Muscle of arm (tissue), 12 donors: ENCODE results near the gene SAP30BP. TPM values are rescaled to one million over a fixed set of nuclear protein-coding genes. Genes with fewer than 3 reads are reported as not detected.

Source experiments
- DNase-seq: peaks from one replicate; pipeline ENCODE4 v3.0.0-alpha.2; 2013
- polyA plus RNA-seq, 12 donors: library from polyadenylated mRNA; unstranded; fragments of 120-200 nt; gene quantifications; one replicate each; pipeline ENCODE4 v1.2.1, GENCODE V29; 2013; ENCODE audit not compliant: insufficient read length in 12 of 12

SAP30BP gene
- polyA plus RNA-seq, 12 donors: 66.0 to 125 (median 72.9) TPM; not detected in 1

DNA sequence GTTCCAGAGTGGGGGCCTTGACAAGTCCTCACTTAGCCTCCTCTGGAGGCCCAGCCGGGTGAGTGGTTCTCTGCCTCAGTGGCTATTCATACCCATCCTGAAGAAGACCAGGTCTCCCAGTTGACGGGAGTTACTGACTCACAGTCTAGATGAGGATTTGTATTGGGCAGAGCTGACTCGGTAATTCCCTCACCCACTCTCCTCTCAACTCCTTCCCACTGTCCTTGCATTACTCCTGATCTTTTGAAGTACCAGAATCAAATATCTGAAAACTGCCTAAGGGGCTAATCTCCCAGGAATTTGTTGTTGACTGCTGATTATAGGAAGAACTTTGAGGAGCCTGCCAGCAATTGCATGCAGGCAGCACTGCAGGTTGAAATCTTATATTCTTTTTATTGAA is 14.2 kb downstream of the SAP30BP start:
- no peak for DNase-seq

DNA sequence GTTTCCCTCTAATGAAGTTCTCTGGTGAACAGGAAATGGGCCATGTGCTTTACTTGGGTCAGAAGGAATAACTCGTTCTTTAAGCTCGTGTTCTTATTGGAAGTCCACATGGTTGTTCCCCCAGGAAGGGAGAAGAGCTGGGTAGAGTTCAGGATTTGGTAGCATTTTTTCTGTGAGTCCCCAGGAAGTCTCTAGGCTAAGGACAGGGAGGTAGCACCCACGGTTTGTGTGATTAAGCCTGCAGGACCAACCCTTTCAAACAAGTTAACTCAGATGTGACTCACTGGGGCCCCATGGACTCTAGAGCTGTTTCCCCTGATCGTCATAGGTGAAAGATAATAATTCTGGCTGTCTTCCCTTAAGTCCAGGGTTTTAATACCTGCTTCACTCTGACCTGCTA is 16.4 kb downstream of the SAP30BP start:
- DNase-seq: no peak

DNA sequence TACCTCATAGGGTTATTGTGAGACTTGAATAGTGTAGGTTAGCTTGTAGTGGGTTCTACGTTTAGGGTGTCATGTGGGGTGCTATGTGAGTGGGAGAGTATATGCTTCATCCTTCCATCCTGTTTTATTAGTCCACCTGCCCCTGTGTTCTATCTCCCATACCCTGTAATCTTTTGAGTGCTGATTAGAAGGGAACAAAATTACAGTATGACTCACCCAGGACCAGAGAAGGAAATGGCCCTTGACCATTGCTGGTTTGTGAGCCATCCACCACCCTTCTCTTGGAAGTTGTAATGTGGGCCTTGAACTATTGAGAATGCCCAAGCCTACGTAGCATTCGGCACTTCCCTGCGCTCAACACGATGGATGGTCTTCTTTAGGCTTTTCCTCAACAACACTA is 17.1 kb downstream of the SAP30BP start:
- DNase-seq: no peak

DNA sequence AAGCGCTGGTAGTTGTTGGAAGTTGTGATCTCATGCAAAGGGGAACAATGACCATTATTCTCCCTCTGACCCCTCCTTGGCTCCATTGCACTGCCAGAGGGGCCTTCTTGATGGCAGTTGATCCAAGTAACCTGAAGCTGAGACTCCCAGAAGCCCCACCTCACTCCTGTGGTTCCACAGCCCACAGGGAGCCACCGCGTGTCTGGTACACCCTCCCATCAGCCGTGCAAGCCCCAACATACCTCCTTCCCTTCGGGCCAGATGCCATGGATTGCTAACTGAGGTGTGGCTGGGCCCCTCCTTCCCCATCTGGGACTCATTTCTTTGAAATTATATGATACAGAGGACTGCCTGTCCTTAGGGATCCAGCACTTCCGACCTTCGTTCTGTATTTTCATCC is 17.8 kb downstream of the SAP30BP start:
- no peak for DNase-seq

DNA sequence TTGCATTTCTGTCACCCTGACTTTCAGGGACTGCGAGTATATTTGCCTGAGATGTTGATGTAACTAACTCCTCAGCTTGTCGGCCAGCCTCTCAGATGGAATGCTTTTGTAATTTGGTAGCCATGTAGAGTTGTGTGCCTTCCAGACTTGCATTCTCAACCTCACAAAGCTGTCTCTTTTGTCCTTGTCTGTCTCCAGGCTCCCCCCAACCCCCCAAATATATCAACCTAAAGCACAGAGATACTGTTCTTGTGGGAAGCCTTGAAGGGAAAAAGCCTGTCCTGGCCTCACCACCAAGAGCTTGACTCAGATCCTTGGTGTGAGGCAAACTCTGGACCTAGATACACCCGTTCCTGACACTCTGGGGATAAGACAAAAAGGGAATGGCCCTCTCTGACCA is 18.4 kb downstream of the SAP30BP start:
- no peak for DNase-seq

DNA sequence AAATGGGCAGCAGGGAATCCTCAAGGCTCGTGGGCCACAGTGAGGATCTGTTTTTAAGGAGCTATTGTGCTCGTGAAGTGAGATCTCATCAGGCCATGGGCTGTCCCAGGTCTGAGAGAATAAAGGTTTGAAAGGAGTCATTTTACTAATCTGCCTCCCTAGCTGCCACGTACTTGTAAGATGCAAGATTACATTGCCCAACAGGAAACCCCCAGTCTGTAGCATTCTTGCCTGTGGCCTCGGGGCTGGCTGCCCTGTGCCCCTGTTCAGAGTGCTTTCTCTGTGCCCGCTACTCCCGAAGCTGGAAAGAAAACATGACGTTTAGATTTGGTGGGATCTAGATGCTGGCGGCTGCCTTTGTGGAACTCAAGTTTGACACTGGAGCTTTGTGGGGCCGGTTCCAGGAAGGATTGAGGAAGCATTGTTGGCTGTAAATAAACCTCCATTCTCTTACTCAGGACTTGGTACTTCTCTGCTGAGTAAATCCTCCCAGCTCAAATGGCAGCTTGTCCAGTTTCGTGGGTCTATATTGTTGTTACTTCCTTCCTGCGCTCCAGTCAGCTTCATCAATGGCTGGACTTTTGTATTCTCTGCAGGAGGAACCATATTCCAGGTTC is 21.2 kb downstream of the SAP30BP start:
- no peak for DNase-seq

DNA sequence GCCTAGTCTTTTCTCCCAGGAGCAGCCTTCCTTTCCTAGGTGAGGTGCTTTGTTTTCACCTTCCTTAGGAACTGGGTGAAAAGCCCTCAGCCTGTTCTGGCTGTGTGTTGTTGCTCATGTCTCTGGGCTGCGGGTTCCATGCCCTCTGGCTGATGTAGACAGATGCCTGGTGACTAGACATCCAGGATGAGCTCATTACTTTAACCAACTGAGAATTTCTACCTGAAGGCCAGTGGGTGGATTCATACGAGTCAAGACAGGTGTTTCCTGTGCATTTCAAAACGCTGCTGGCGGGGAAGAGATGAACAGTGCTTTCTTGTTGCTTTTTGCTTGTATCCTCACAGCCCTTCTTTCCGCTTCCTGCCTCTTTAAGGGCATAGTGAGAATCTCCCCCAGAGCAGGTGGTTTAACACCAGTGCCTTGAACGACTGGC is 22.3 kb downstream of the SAP30BP start:
- no peak for DNase-seq

DNA sequence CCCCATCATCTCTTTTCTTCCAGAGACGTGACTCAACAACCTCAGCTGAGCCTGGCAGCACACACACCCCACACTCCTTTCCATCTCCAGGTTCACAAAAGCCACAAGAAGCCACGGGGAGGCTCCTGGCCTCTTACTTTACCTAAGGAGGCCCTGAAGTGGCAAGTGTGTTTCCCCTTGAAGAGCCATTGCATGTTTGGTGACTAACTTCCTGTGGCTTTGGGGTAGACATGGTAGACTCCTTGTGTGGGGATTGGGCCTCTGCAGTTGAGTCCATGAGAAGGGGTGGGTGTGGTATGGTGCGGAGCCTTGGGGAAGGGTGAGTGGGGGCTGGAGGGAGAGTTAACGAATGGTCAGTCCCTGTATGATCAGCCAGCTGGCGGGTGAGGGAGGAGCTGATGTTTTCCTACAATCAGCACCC is 24.2 kb downstream of the SAP30BP start:
- DNase-seq: no peak

DNA sequence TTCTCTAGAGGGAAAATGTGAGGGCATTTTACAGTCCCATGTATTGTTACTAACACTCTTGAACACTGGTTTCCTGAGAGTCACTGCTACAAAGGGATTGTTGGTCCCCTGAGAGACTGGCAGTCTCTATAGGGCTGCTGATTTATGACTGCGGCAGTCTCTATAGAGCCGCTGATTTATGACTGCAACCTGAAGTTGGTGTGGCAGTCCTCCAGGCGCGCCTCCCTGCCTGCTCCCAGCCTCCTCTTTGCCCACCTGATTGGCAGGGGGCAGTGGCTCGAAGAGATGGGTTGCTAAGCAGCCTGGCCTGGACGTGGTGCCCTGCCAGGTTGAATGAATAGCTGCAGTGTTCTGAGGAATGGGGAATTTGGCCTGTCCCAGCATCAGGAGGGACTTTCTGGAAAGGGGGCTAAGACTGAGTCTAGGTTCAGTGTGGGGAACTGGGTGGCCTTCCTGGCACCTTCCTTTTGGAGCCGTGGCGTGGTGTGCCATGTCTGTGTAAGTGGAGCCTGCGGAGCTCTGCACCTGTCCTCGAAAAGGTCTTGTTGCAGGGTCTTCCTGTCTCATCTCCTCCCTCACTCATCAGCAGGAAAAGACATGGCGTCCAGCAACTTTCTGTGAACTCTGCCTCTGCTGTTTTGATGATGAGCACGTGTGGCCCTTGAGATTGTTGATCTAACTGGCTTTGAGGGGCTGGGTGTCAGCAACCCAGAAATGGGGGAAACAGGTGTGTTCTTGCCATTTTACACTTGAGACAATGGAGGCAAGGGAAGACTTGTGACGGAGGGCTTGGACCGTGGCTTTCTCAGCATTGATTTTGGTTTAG is 24.9 kb downstream of the SAP30BP start:
- DNase-seq: no peak

DNA sequence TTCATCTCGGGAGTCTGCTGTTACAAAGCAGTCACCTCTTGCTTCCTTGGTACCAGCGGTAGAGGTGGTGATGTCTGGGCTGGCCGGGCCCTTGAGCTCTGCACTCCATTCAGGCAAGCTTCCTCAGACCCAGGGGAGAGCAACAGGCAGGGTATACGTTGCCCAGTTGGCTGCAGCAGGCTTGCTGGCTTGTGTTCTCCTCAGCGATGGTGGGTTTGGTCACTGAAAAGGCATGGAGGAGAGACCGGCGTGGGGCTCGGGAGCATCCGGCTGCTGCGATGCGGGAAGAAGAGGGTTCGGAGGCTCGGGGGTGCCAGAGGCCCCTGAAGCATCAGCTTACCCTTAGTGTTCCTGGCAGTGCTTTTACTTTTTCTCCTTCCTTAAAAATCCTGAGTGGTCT is 25.8 kb downstream of the SAP30BP start:
- no peak for DNase-seq

DNA sequence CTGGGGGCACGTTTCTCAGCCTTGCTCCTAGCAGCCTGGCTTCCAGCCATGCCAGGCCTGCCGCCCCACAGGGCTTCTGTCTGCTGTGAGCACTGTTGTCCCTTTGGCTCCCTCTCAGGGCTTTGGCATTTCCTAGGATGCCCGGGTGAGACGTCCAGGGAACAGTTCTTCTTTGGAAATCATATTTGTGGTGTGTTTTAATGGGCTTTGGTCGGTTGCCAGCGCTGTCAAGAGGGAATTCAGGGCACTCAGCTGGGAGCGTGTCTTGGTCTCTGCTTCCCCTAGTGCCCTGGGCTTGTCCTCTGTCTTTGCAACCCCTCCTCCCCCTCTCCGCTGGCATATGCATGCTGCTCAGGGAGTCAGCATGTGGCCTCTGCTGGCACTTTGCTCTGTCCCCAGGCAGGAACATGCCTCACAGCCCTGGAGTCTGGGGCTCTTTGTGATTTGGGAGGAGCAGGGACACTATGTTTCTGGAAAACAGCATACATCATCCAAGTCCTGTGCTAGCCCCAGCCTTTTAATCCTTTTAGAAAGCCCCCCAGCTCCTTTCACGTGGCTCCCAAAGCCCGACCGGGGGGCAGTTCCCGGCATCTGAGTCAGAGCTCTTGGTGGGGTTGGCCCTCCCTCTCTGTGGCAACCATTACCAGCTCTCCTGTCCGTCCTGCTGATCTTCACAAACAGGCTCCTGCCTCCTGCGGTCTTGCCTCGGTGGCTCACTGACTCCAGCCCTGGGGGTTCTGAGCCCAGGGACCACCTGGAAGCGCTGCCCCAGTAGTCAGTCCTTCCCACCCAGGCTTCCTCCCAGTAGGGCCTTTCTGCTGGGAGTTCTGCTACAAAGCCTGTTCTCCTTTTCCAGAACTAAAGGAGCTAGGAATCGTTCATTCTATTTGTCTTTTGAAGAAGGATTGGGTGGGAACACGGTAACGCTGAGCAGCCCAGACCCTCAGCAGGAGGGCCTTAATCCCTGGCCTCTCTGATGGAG is 26.7 kb downstream of the SAP30BP start:
- no peak for DNase-seq

DNA sequence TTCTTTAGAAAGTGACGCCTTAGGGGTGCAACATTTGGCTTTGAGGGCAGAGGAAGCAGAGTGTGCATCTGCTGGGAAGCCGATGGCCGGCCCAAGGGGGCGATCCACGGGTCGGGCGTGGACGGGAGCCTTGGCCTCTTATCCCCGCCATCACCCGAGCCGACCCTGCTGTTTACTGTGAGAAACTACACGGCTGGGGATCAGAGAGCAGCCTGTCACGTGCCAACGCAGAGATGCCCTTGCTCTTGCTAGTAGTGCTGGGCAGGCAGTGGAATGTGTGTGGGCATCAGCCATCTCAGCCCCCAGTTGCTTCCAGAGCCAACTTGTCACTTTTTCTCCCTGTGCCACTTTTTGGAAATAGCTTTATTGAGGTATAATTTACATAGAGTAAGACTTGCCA is 27.4 kb downstream of the SAP30BP start:
- DNase-seq: no peak

DNA sequence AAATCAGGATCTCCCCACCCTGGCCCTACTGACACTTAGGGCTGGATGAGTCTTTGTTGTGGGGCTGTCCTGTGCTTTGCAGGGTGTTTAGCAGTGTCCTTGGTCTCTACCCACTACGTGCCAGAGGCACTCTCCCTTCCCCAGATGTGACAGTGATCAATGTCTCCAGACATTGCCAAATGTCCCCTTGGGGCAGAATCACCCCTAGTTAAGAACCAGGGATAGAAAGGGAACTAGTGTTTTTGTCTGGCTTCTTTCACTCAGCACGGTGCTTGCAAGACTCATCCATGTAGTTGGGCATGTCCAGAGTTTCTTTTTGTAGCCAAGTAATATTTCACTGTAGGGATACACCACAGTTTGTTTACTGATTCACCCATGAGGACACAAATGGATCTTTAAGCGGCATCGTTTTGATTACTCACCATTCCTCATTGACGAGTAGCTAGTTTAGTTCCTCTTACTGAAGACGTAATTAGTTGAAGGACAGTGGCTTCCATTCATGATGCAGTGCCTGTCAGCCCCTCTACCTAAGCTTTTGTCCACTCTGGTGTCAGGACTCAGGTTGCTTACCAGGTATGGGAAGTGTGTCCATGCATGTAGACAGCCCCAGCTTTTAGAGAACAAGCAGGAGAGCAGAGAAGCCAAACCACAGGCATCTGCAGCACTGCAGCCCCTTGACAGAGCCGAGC is 28.1 kb downstream of the SAP30BP start:
- DNase-seq: no peak

DNA sequence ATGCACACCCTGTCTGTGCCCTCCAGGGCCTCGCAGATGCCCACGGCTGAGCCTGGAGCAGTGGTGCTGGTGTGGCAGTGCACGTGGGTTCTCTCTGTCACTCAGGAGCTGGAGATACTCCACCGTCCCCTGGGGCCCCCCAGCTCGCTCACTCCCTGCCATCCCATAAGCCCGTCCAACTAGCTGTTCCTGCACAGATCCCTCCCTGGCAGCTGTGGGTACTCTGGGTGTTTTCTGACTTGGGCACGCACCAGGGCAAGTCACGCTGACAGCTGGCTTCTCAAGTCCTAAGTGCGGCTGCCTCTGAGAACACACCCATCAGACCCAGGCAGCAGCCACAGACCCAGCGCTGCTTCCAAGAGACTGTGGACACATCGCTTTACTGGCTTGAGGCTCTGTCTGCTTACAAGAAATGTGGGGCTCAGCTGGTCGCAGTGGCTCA is 28.7 kb downstream of the SAP30BP start:
- DNase-seq: peak; percentile 31

DNA sequence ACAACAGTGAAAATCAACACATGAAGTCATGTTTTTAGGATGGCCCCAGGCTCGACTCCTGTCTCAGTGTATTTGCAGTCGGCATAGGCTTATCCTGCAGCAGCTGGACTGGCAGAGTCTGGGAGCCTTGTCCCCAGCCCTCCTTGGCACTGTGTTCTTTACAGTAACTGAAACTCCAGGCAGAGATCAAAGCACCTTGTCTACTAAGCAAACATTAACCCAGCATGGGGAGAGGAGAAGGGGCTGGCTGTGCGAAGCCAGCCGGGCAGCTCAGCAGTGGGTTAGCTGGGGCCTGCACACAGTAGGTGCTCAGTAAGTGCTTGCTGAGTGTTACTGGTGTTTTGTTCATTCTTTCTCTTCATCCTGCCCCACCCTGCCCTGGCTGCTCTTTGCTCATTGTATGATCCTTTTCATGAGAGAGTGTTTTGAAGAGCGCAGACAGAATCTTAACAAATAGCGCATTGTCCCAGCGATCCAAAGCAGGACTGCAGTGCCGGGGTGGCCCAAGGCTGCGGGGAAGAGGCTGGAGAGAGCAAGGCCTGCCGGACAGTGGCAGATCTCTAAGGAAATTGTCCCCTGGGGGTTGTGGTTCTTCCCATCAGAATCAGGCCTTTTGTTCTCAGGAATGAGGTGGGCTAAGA is 30.6 kb downstream of the SAP30BP start:
- DNase-seq: no peak

DNA sequence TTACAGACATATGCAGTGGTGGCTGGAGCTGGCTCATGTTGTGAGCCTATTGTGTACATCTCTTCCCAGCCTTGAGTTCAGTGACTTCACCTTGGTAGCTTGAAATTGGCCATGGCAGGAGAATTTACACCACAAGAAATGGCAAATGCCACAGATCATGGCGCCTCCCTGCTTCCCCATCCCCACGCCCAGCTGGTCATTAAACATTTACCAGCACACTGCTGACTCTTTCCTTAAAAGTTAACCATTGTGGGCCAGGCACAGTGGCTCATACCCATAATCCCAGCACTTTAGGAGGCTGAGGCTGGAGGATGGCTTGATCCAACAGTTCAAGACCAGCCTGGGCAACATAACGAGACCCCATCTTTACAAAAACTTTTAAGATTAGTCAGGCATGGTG is 31.5 kb downstream of the SAP30BP start:
- no peak for DNase-seq

DNA sequence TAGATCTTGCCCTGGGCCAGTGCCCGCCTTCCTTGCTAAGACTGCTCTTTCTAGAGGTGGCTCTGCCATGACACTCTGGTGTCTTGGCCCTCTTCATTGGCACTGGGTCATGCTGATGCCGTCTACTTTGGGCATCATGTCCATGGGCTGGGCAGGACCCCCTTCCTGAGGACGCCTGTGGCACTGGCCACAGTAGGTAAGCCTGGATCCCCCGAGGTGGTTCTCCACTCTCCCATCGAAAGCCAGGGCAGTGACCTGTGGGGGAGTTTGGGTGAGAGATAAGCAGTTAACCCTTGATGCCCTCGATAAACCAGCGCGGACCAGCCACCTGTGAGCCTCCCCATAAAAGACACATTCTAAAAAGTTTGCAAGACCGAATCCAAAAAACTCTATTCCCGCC is 34.1 kb downstream of the SAP30BP start:
- DNase-seq: no peak

DNA sequence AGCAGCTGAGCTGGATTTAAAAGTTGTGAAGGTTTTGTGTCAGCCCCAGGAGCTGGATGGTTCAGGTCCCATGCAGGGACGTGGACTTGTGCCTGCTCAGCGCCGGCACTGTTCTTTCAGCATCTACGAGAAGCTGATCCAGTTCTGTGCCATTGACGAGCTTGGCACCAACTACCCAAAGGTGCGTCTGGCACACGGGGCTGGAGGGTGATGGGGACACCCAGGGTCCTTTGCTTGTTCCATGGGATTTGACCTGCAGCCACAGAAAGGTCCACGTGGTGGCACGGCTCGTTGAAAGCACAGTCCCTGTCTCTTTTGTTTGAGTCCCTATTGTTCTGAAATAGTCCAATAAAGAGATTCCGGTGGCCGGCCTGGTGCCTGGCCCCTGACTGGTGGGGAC is 36.1 kb downstream of the SAP30BP start:
- DNase-seq: no peak

DNA sequence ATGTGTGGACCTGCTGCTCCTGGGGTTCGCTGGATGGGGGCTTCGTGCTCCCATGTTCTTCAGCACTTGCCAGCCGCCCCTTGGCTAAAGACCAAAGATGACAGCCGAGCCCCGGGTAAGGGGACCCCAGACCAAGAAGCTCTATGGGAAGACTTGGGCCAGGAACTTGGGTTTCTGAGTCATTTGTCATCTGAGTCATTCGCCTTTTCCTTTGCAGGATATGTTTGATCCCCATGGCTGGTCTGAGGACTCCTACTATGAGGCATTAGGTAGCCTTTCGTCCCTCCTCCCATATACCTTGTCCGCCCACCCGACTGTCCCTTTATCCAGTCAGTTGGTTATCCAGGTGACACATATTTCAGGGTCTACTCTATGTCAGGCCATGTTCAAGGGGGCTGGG is 36.5 kb downstream of the SAP30BP start:
- DNase-seq: no peak

DNA sequence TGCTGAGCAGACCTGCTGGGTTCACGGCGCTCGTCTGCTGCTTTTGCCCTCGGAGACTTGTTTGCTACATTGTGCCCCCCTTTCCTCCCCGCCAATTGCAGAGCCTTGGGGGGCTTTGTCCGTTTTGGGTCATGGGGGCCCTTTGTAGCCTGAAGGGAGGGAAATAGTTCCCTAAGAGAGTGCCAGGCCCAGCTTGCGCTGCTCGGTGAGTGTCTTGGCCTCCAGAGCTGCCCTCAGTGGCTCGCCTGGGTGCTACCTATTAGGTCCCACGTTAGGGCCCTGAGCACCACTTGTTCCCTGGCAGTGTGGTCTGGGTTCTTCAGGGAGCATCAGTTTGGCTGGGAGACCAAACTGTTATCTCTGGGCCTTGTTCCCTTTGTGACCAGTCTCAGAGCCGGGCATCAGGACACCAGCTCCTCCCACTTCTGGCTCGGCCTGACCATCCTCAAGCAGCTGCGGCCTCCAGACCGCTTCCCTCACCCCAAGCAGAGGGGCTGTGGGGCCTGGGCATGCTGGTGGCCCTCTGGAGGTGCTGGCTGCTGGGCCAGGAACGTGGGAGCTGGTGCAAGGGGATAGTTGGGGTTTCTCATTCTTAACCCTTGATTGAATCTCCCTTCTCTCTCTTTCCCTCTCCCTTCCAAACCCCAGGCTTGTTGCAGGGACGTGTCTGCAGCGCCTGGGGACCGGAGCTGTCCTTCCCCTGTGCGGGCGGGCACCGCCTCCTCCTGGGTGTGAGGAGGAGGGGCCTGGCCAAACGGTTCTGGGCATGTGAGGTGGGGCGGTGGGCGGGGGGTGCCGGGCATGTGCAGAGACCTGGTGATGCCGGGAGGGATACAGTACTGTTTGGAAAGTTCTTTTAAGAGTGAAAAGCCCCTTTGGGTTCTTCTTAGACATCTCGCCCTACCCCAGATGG is 38.1 kb downstream of the SAP30BP start:
- DNase-seq: no peak
